ENCODE data around the gene THSD4. TPM values are rescaled to one million over a fixed set of nuclear protein-coding genes. Genes with fewer than 3 reads are reported as not detected.

THSD4 gene
- total RNA-seq, 2 donors from 2014 or later, result 0.08 TPM; not detected in 1

DNA sequence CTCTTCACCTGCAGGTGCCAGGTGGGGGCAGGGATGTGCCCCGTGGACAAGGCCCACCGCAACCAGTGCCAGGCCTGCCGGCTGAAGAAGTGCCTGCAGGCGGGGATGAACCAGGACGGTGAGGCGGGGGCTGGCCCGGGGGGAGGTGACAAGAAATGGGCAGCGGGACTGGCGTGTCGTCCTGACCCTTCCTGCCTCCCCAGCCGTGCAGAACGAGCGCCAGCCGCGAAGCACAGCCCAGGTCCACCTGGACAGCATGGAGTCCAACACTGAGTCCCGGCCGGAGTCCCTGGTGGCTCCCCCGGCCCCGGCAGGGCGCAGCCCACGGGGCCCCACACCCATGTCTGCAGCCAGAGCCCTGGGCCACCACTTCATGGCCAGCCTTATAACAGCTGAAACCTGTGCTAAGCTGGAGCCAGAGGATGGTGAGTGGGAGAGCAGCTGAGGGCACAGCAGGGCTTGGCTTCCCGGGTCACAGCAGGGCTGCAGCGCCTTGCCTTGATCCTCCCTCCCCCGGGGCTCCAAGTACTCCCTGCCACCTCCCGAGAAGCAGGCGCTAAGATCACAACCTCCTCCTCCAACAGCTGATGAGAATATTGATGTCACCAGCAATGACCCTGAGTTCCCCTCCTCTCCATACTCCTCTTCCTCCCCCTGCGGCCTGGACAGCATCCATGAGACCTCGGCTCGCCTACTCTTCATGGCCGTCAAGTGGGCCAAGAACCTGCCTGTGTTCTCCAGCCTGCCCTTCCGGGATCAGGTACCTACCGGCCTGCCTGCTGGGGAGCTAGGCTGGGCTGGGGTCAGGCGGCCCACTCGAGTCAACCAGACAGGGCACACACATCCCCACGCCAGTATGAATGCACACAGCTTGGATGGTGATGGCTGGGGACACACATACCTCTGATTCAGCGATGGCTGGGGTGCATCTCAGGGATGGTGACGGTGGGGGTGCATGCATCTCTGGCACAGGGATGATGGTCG, 696.8 kb downstream of the THSD4 start:
- peaks cover 5% of the 10 kb centered on the region for H3K27me3 Mint-ChIP-seq
- no peak for ATAC-seq (replicated peaks)
- no peak overlapping the region for H3K4me3 Mint-ChIP-seq
- no peaks in the 10 kb centered on the region for H3K36me3 Mint-ChIP-seq (ENCODE audit: low read depth)
- no peak overlapping the region for H3K27ac Mint-ChIP-seq
- H3K9me3 Mint-ChIP-seq, result no peaks in the 10 kb centered on the region
- H3K4me1 Mint-ChIP-seq, result no peaks in the 10 kb centered on the region

- H3K27me3 Mint-ChIP-seq, result peaks cover 4% of the 10 kb centered on the region
- no peak overlapping the region for H3K4me3 Mint-ChIP-seq
- no peak overlapping the region for H3K27ac Mint-ChIP-seq
- ATAC-seq (replicated peaks), result no peak
- H3K4me1 Mint-ChIP-seq, result no peaks in the 10 kb centered on the region
- no peaks in the 10 kb centered on the region for H3K36me3 Mint-ChIP-seq (ENCODE audit: low read depth)
- H3K9me3 Mint-ChIP-seq, result no peaks in the 10 kb centered on the region
Observed at GRCh38 chr15:71812966-71813722, 697.9 kb downstream of the THSD4 start.

DNA sequence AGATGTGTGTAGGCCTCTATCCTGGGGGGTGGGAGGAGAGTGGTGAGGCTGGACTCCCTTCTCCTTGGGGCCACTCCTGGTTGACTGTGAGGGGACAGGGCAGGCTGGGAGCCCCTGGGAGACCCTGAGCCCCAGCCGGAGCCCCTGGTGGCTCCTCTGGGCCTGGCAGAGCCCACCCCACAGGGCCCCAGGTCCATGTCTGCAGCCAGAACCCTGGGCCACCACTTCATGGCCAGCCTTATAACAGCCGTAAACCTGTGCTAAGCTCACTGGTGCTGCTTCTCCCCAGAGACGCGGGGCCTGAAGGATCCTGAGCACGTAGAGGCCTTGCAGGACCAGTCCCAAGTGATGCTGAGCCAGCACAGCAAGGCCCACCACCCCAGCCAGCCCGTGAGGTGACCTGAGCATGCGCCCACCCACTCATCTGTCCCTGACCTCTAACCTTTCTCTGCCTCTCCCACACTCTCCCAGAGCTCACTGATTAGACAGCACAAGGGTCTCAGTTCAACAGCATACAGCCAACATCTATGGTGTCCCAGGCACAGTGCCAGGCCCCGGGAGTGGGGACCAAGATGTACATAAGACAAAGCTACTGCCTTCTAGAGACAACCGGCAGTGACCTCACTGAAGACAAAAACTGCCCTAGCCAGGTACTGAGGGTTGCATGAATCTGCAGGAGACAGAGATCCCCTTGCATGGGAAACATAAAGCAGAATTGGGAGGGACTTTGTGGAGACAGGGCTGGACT, 698.6 kb downstream of the THSD4 start:
- Mint-ChIP-seq H3K27ac (no peak overlapping the region), H3K36me3 (ENCODE audit: low read depth) (no peaks in the 10 kb centered on the region), H3K9me3 (no peaks in the 10 kb centered on the region), H3K27me3 (no peaks in the 10 kb centered on the region), H3K4me1 (no peaks in the 10 kb centered on the region), H3K4me3 (no peak overlapping the region)
- no peak for ATAC-seq (replicated peaks)

GRCh38 chr15:71815301-71815700, 700.0 kb downstream of the THSD4 start:
- Mint-ChIP-seq H3K27me3 (no peaks in the 10 kb centered on the region), H3K27ac (no peak overlapping the region), H3K4me3 (no peak overlapping the region), H3K9me3 (peaks cover 2% of the 10 kb centered on the region), H3K4me1 (no peaks in the 10 kb centered on the region), H3K36me3 (ENCODE audit: low read depth) (no peaks in the 10 kb centered on the region)
- no peak for ATAC-seq (replicated peaks)

GRCh38 chr15:71817351-71817750, 702.1 kb downstream of the THSD4 start:
- Mint-ChIP-seq H3K27ac (no peak overlapping the region), H3K4me3 (no peak overlapping the region), H3K36me3 (ENCODE audit: low read depth) (no peaks in the 10 kb centered on the region), H3K9me3 (peaks cover 10% of the 10 kb centered on the region), H3K4me1 (no peaks in the 10 kb centered on the region), H3K27me3 (no peaks in the 10 kb centered on the region)
- ATAC-seq (replicated peaks), result no peak

GRCh38 chr15:71820127-71820526, 704.9 kb downstream of the THSD4 start:
- no peak overlapping the region for H3K27ac Mint-ChIP-seq
- ATAC-seq (replicated peaks), result no peak
- peaks cover 13% of the 10 kb centered on the region for H3K9me3 Mint-ChIP-seq

DNA sequence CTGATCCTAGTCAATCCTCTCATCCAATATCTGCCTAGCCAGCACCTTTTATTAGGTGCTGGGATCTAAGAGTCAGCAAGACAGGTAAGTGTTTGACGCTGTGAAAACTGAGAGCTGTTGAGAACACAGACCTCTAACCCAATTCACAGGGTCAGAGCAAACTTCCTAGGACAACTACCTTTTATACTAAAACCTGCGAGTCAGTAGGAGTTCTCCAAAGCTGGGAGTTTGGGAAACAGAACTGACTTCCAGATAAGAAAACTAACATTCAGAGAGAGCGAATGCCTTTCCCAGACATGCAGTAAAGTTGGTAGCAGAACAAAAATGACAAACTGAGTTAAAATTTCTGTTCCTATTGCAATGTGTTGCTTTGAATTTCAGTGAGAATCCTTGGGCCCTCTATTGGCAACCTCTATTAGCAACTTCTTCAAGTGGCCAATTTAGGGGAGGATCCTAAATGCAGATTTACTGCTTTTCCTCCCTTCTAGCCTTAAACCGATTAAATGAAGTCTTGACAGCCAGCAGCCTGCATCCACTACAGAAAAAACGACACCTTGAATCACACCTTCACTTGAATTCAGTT, 706.4 kb downstream of the THSD4 start:
- Mint-ChIP-seq H3K36me3 (ENCODE audit: low read depth) (peaks cover 42% of the 10 kb centered on the region), H3K4me1 (no peaks in the 10 kb centered on the region), H3K4me3 (no peak overlapping the region), H3K27ac (no peak overlapping the region), H3K9me3 (peaks cover 13% of the 10 kb centered on the region), H3K27me3 (no peaks in the 10 kb centered on the region)
- no peak for ATAC-seq (replicated peaks)

More at GRCh38 chr15:71820127-71820526, 704.9 kb downstream of the THSD4 start:
- peaks cover 27% of the 10 kb centered on the region for H3K36me3 Mint-ChIP-seq (ENCODE audit: low read depth)
- no peaks in the 10 kb centered on the region for H3K4me1 Mint-ChIP-seq
- H3K27me3 Mint-ChIP-seq, result no peaks in the 10 kb centered on the region
- H3K4me3 Mint-ChIP-seq, result no peak overlapping the region

DNA sequence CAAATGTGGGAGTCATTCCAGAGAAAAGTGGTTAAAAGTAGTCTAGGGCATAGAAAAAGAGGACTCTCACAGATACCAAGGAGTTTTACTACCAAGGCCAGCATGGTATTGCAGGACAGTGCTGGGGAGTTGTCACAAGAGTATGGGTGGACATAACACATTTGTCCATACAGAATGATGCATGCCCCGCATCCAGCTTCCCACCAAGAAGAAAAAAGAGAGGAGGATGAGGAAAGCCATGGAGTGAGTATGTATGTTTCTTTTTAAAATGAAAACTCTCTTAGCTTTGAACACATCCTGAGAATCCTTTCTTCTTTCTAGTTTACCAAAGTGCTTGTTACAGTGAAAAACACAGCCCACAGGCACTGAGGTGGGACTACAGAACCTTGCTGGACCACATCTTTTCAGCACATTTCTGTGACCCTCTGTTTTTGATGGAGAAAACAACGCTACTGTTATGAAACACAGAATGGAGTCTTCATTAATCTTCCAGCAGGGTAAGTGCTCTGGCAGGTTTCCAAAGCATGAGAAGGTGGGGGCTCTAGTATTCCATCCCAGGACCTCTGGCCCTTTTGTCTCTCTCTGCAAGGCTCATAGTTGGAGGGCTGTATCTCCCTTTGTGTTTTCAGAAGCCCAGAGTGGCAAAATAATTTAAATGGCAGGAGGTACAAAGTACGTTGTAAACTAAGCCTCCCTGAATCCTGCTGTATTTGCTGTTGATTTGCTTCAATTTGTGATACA, 707.8 kb downstream of the THSD4 start:
- ATAC-seq (replicated peaks), result no peak
- Mint-ChIP-seq H3K9me3 (peaks cover 13% of the 10 kb centered on the region), H3K4me3 (no peak overlapping the region), H3K27ac (no peak overlapping the region), H3K27me3 (no peaks in the 10 kb centered on the region), H3K4me1 (no peaks in the 10 kb centered on the region), H3K36me3 (ENCODE audit: low read depth) (peaks cover 57% of the 10 kb centered on the region)

- H3K27ac Mint-ChIP-seq, result no peak overlapping the region
- peaks cover 64% of the 10 kb centered on the region for H3K36me3 Mint-ChIP-seq (ENCODE audit: low read depth)
- H3K9me3 Mint-ChIP-seq, result peaks cover 13% of the 10 kb centered on the region
- no peak for ATAC-seq (replicated peaks)
- no peak overlapping the region for H3K4me3 Mint-ChIP-seq
- no peaks in the 10 kb centered on the region for H3K27me3 Mint-ChIP-seq
- H3K4me1 Mint-ChIP-seq, result peaks cover 3% of the 10 kb centered on the region
Observed at GRCh38 chr15:71823801-71824200, 708.5 kb downstream of the THSD4 start.

GRCh38 chr15:71825021-71825730, 709.9 kb downstream of the THSD4 start:
- H3K4me1 Mint-ChIP-seq, result peaks cover 6% of the 10 kb centered on the region
- H3K27me3 Mint-ChIP-seq, result no peaks in the 10 kb centered on the region
- no peak overlapping the region for H3K27ac Mint-ChIP-seq
- no peak for ATAC-seq (replicated peaks)
- no peak overlapping the region for H3K4me3 Mint-ChIP-seq
- H3K36me3 Mint-ChIP-seq (ENCODE audit: low read depth), result peaks cover 78% of the 10 kb centered on the region
- H3K9me3 Mint-ChIP-seq, result peaks cover 12% of the 10 kb centered on the region

DNA sequence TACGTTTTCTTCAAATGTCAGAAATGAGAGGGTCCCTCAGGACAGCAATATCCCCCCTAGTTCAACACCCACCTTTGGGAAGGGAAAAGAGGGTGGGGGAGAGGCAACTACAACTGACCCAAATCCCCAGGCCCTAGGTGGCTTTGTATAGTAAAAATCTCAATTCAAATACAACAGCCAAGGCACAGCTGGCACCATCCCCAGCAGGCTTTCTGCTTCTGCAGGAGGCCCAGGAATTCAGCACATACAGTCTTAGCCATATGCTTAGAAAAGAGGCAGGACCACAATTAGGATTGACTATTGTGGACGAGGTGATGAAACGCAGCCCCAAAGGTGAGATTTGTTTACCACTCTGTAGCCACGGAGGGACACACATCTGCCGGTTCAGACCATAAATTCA, 710.9 kb downstream of the THSD4 start:
- ATAC-seq (replicated peaks), result no peak
- Mint-ChIP-seq H3K9me3 (peaks cover 7% of the 10 kb centered on the region), H3K4me1 (peaks cover 6% of the 10 kb centered on the region), H3K27ac (no peak overlapping the region), H3K4me3 (no peak overlapping the region), H3K27me3 (no peaks in the 10 kb centered on the region), H3K36me3 (ENCODE audit: low read depth) (peaks cover 81% of the 10 kb centered on the region)

DNA sequence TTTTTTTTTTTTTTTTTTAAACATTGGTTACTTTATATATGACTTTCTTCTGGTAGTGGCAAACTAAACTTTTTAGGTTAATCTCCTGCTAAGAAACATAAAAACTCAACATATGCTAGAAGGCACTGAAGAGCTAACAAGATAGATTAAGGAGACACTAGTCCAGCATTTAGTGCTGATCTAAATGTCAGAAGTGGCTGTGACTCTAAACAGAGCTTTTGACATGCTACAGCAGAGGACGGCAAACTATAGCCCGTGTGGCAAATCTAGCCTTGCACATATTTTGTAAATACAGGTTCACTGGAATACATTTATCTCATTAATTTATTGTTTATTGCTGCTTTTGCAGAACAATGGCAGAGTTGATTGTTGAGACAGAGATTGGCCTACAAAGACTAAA, 715.7 kb downstream of the THSD4 start:
- H3K27me3 Mint-ChIP-seq, result no peaks in the 10 kb centered on the region
- no peaks in the 10 kb centered on the region for H3K9me3 Mint-ChIP-seq
- no peak overlapping the region for H3K4me3 Mint-ChIP-seq
- ATAC-seq (replicated peaks), result no peak
- H3K36me3 Mint-ChIP-seq (ENCODE audit: low read depth), result peaks cover 60% of the 10 kb centered on the region
- no peak overlapping the region for H3K27ac Mint-ChIP-seq
- peaks cover 6% of the 10 kb centered on the region for H3K4me1 Mint-ChIP-seq

Data from activated T-helper 17 cell treated with anti-CD3 and anti-CD28 coated beads, Interleukin-2, amount 50 U/mL, for 72 hours (primary cell).